ENCODE data around the gene VPS13C.

GRCh38 chr15:61917457-61917856 lies 142.8 kb downstream of the VPS13C start:
- TF ChIP-seq TEAD4 (IDR thresholded peaks at IDR 0.05) (no peak), EP300 (IDR thresholded peaks at IDR 0.05; ENCODE audit: borderline replicate concordance) (no peak), MAX (IDR thresholded peaks at IDR 0.05) (no peak), TAF1 (IDR thresholded peaks at IDR 0.05; ENCODE audit: low read depth) (no peak), CEBPB (IDR thresholded peaks at IDR 0.05) (no peak), NFIC (IDR thresholded peaks at IDR 0.05) (no peak), ZBTB7A (IDR thresholded peaks at IDR 0.05; ENCODE audit: low read depth) (no peak), YY1 (IDR thresholded peaks at IDR 0.05; ENCODE audit: low read depth) (no peak), CREB1 (IDR thresholded peaks at IDR 0.05; ENCODE audit: low read depth) (no peak), RAD21 (IDR thresholded peaks at IDR 0.05; ENCODE audit: low read depth) (no peak), REST (IDR thresholded peaks at IDR 0.05; ENCODE audit: low read depth) (no peak)
